GM21447 (cell line): ENCODE data around the gene GRIK4.

ENCODE experiments used
- ATAC-seq: cut with Tn5 transposase; IDR thresholded peaks from one replicate; pipeline ENCODE4 v1.9.1; 2021; ENCODE audit not compliant: unreplicated experiment

GRIK4 gene

DNA sequence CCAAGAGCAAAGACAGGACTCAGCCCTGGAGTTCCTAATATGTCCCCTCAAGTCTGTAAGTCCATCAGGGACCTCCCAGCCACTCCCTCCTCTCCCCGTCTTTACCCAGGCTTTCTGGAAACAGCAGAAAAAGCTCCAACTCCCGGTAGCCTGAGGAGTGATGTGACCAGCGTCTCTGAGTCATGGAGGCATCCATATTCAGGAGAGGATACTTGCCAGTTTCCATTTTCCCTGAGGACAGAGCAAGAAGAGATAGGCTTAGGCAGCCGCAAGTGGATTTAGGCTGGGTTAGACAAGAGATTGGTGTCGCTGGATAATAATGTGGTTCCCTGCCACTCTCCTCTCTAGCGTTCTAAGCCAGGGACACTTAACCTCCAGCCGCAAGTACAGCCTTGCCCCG, 206.6 kb downstream of the GRIK4 start:
- no peak for ATAC-seq

DNA sequence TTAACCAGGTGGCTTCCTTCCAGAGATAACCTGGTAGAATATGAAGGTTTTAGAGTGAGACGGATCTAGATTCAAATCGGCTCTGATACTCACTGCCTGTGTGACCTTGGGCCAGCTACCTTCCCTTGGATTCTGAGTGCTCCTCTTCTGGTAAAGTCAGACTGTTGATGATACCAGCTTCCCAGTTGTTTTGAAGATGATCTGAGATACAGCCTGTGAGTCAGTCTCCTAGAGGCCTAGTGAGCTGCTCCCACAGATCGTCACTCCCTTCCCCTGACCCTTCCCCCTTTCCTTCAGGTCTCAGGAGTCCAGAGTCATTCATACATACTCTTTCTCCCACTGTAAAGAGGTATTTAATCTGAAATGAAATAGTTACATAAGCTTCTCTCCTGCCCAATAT, 207.8 kb downstream of the GRIK4 start:
- no peak for ATAC-seq

DNA sequence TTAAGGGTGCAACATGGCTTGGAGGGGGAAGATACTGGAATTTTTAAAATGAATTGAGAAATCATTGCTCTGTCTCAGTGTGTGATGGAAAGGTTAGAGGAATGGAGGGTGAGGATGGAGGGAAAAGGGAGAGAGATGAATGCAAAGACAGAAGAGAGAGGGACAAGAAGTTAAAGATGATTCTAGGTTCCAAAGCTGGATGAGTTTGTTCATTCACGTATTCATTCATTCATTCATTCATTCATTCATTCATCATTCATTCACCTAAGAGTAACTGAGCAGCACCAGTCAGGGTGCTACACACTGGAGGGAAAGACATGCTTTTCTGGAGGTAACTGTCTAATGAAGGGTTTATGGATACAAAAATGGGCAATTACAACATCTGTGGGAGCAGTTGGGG, 209.2 kb downstream of the GRIK4 start:
- ATAC-seq, result no peak

DNA sequence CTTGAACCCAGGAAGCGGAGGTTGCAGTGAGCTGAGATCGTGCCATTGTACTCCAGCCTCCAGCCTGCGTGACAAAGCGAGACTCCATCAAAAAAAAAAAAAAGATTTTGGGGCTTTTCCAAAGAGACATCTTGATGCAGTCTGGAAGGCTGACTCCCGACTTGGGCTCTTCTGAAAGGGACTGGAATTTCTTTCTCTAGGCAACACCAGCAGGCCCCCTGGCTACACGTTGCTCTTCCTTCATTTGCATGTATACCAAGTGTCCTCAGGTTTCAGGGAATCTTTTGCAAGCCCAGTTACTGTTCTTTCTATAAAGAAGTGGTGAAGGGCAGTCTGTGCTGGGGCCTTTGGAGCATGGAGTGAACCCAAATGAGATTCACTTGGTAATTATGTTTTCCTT, 211.0 kb downstream of the GRIK4 start:
- no peak for ATAC-seq

DNA sequence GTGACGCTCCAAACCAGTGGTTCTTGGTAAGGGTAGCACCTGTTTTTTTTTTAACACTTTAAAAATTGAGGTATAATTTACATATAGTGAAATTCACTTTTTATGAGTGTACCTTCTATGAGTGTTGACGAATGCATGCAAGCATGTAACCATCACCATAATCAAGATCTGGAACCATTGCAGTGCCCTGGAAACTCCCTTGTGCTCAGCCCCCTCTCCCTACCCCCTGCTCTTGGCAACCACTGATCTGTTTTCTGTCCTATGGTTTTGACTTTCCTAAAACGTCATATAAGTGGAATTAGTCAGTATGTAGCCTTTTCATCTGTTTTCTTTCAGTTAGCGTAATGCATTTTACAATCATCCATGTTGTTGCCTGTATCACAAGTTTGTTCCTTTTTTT, 212.2 kb downstream of the GRIK4 start:
- no peak for ATAC-seq

DNA sequence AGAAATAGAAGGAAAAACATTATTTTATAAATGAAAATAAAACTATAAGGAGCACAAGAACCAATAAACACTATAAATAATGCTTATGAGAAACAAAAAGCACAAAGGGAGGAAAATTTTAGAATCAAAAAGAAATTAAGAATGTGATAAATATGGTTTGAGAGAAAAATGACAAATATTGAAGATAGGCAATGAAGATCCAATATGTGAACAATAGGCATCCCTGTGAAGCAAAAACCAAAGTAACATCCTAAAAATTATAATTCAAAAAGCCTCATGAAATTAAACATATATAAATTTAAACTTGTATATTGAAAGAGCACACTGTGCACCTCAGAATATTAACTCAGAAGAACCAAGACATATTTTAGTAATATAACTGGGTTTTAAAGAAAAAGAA, 216.2 kb downstream of the GRIK4 start:
- ATAC-seq, result no peak

DNA sequence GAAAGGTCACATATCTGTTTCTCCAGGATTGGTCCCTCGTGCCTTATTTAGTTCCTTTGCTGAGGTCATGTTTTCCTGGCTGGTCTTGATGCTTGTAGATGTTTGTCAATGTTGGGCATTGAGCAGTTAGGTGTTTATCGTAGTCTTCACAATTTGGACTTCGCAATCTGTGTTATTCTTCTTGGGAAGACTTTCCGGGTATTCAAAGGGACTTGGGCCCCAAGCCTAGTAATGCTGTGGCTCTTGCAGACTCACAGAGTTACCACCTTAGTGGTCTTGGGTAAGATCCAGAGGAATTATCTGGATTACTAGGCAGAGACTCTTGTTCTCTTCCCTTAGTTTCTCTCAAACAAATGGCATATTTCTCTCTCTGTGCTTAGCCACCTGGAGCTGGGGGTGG, 223.5 kb downstream of the GRIK4 start:
- ATAC-seq, result no peak

DNA sequence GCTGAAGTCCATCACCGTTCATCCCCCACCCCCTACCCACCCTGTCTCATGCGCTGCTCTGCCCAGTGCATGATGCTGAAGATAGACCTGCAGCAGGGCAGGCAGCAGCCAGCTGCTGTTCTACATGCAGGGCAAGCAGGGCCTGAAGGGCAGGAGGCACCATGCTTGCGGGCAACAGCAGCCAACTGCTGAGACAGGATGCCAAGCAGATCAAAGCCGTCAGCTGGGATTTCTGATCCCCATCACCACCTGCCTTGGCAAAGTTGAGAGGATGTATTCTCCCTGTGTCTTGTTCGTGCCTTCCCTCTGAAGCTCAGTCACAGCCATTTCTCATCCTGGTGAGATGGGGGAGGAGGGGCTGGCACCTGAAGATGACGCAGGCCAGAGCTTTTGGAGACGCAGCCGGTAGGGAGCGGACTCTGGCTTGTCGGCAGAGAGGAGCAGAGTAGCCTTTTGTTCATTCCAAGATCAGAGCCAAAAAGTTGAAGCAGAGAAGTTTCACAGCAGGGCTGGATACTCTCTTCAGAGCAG, 227.0 kb downstream of the GRIK4 start:
- no peak for ATAC-seq

DNA sequence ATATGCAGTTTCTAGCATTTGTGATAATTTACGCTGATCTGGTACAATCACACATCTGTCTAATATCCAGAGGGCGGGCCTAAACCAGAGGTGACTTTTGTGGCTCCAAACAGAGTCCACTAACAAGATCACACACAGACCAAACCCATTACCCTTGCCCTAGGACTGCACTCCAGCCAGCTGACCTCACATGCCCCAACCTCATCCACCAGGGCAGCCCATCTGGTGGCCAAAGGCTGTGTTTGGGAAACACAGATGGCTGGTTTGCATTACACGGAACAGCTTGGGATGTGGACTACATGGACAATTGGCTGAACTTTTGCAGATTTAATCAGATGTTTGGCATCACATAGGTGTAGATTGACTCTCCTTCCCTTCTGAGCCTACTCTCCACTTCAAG, 228.2 kb downstream of the GRIK4 start:
- no peak for ATAC-seq

DNA sequence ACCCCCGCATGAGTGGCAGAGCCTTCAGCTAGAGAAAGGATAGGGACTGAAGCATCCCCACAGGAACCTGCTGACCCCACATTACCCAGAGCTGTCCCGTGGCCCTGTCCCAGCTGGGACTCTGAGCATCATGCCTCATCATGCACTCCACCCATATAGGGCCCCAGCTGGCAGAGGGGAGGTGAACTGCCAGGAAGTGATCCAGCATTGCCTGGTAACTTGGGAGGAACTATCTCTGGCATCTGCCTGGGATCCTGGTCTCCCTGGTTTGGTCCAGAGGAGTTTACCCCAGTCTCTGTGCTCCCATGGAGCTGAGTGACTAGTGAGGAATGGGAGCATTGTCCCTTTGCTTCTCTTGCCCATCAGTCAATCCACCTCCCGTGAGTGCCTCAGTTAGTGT, 228.8 kb downstream of the GRIK4 start:
- no peak for ATAC-seq

DNA sequence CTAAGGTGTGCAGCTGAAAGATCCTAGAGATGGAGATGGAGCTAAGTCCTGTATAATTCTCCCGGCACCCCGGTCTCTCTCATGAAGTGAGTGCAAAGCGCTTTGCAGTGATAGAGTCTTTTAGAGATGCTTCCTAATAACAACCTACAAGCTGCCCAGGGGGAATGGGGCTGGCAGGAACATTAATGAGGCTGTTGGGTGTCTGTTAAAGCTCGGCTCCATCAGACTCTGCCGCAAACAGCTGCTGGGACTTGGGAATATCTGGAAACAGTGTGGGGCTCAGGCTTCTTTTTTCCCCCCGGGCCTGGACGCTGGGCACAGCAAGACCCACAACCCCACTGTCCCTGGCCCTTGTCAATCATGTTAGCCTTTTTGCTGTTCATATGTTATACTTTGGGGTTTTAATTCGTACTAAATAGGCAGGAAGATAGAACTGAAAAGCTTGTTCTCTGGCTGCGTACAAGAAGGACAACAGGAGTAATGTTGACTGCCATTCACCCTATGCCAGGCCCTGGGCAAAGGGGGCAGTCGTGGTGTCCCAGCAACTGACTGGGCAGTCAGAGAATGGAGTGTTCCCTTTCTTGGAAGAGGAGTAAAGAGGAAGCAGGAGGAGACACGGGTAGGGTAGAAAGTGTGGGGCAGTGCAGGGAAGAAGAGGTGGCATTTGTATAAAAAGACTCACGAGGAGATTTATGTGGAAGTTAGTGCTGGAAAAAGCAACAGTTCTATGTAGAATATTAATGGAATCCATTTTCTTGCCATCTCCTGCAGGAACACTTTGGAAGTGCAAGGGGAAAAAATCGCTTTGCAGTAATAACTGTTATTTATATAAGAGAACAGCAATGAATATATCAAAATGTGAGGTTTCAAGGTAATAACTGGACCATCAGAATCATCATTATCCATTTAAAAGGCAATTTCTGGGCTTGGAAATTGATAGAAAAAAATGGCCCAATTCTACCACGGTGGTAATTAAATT, 232.8 kb downstream of the GRIK4 start:
- no peak for ATAC-seq

DNA sequence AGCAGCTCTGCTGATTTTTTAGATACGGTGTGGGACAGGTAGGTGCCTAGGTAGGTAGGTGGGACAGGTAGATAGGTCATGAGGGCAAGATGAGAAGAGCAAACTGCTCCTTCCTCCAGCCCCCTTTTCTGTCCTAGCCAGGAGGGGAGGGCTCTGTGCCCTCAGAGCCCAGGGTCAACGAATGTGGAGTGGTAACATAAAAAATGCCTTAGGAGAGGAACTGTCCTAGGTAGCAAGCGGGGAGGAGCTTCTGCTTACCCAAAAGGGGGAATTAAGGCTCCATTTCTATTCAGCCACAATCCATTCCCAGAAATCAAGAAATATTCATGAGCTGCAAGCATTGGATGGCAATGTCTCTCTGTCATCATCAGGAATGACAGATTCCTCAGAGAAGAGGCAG, 234.8 kb downstream of the GRIK4 start:
- ATAC-seq, result no peak

DNA sequence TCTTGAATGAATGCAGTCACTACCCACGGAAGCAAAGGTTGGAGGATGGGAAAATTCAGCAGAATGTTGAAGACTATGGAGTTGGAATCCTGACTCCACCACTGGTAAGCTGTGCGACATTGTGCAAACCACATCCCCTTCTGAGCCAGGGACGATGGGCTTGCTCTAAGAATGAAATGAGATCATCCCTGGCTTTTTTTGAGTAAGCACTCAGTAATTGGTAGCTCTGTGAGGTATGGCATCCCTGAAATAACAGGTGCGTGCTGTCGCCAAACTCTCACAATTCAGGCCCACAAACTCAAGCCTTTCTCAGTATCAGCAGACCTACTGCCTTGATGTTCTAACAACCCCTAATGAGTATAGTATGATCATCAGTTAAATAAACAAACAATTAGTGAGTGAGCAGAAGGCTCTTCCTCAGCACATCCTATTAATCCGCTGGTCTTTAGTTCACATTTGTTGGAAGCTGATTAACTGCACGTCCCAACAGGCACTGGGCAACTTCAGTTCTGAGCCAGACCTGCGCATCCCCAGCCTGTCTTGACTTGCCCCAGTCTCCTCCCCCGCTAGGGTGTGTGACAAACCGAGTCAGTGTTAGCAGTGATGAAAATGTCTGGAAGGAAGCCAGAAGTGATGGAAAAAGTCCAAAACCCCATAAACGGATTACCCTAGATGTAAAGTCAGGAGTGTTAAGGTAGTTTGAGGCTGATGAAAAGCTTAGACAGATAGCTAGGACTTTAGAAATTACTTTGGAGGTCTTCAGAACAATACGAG, 235.5 kb downstream of the GRIK4 start:
- no peak for ATAC-seq

DNA sequence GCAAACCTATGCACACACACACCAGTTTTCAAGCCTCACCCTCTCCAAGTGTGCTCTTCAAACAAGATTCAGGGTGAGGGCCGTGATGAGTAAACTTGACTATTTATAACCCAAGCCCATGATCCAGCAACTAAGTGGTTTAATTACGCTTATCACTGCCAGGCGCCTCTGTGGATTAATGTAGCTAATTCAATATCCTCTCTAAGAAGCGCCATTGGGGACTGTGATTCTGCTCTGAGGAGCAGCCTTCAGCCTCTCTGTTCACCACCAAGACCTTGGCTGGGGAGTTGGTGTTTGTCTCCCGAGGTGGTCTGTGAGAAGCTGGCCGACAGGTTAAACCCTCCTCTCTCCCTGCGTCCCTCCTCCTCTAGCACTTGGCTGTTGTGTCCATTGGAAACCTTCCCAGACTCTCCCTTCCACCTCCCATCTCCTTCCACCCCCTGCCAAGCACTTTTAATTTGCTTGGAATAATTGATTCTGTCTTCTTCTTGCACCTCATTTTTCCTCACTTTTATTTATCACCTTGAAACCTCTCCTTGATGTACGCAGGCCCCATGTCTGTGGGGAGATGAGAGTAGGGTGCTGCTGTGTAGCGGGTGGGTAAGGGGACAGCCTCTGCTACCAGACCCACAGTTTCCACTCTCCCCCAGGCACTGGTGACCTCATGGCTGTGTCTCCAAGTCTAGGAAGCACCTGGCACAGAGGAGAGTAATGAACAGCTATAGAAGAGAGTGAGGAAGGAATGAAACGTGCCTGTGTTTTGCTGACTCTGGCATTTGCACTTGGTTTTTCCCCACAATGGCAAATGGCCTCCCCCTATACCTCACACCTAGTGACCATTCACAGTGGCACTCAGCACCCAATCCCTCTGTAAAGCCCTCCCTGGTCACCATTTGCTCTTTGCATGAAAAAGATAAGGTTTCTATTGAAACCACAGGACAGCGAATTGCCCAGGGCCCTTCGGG, 236.6 kb downstream of the GRIK4 start:
- no peak for ATAC-seq

DNA sequence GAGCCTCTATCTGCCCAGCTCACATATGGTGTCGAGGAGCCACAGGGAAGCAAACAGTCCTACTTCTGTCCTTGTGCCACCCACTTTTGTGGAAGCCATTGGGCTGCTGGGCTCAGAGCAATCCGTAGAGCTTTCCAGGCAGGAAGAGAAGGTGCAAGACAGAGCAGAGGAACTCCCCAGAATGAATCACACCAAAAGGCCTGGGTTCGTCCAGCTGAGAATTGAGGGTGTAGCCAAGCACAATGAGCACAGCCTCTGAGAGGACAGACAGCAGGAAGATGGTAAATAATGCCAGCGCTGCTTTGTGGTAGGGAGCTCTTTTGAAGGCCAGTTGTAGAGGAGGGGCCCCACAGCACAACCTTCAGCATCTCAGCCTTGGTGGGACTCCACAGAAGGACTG, 237.8 kb downstream of the GRIK4 start:
- no peak for ATAC-seq

DNA sequence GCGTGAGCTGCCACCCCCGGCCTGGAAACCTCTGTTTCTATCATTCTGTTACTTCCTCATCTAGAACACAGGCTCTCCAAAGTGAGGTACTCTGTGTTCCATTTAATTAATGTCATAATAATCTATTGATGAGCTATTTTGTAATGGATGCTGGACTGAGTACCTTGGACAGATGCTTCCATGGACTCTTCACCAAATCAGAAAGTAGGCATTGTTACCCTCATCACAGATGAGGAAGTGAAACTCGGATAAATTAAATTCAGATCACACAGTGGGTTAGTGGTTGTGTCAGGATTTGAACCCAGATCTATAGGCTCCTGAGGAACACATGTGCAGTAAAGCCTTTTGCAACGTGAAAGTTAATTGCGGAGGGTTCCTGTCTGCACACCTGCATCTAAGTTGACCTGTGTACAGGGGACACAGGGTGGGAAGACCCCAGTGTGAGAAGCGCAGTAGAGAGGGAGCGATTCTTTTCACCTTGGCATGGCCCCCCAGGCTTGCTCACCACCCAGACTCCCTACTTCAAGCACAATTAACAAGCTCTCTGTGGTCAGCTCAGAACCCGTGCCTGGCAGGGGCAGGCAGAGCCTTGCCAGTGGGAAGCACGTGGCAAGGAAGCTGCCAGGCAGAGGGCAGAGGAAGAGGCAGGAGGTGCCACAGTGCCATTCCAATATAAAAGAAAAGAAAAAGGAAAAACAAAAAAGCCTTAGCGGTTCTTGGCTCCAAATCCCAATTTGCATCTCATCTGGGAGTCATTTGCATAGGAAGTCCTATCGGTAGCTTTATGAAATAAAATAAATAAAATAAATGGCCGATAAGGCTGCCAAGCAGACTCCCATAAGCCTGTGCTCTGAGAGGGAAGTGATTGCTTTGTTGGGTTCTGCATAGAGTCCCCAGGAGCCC, 239.3 kb downstream of the GRIK4 start:
- no peak for ATAC-seq

DNA sequence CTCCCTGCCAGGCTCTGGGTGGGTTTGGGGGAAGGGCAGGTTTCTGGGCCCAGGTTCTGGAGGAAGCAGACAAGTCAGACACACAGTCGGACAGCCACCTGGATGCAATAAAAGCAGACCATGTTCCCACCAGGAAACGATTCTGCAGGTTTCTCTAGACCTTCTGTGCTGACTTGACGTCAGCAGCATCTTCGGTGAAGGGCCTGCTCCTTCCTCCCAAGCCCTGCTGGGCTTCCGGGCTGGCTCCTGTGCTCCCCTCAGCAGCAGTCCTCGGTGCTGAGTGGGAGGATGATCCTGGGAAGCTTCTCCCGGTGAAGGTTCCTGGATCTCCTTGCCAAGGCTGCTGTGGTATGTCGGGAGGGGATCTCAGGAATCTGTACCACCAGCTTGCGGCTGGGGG, 240.0 kb downstream of the GRIK4 start:
- ATAC-seq, result no peak

DNA sequence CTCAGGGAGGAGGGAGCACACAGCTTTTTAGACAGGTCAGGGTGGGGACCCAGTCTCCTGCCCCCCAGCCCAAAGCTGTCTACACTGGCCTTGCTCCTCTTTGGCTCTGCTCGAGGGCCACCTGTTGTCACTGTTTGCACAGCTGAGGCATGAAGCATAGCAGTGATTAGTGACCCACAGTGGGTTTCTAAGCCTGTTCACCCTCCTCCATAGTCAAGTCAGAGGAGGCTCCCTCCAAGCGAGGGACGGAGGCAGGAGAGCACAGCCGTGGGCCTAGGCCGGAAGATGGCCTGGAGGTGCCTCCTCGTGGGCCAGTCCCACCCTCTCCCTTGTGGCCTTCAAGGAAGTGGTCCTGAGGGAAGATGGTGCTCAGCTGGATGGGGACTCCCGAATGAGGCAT, 241.1 kb downstream of the GRIK4 start:
- ATAC-seq, result no peak

DNA sequence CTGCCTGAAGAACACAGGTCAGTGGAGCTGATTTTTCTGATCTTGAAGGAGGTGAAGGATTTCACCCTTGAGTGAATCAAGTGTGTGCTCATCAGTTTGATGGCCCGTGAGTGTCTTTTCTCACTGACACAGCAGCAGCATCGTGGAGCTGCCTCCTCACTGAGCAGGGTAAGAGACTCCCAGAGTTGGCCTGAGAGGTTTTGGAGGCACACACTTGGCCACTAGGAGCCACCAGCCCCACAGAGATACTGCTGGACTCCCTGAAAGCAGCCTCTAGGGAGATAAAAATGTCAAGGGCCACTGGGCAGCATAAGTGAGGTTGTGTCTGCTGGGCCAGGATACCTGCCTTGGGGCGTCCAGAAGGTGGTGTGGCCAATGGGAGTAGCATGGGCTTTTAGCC, 245.4 kb downstream of the GRIK4 start:
- no peak for ATAC-seq

DNA sequence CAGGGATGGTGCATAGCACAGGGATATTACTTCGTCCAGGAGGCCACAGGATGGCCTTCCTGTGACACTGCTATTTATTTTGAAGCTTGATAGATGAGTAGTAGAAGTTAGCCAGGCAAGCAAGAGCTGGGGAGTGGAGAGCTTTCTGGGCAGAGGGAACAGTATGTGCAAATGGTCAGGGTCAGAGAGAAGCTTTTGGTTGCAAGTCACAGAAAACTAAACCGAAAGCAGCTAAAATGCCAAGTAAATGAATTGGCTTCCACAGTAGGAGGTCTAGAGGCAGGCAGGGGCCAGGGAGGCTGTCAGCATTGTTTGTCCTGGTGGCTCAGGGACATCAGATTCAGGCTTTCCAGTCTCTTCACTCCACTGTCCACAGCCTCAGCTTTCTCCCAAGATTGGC, 247.5 kb downstream of the GRIK4 start:
- ATAC-seq, result no peak
